ENCODE data around the gene SLC9A9. TPM values are rescaled to one million over a fixed set of nuclear protein-coding genes. Genes with fewer than 3 reads are reported as not detected.

SLC9A9 gene
- total and polyA plus RNA-seq, 10 of the 15 experiments (the other 5 are each of a cell fraction or from before 2014, with no cell fraction given), result 3.5 to 14.2 (median 9.3) TPM

- Histone ChIP-seq H3K79me2 (ENCODE audit: control insufficient read depth, insufficient read depth, low read length) (no peaks in the 10 kb centered on the region), H3K4me2 (ENCODE audit: control insufficient read depth, insufficient read depth) (no peak overlapping the region), H3K4me1 (ENCODE audit: control insufficient read depth, insufficient read depth, low read length) (no peaks in the 10 kb centered on the region; the same call in 1 of the 2 replicates), H2AFZ (ENCODE audit: control insufficient read depth, low read depth, low read length) (no peak overlapping the region), H3K27me3 (replicated peaks in 1 of 2; ENCODE audit: control insufficient read depth in 2 of 2, insufficient read depth in 2 of 2, low read length in 1 of 2) (no peaks in the 10 kb centered on the region), H3K9ac (ENCODE audit: control insufficient read depth, insufficient read depth, low read length) (no peak overlapping the region), H3K9me3 (replicated peaks; ENCODE audit: control insufficient read depth, insufficient read depth, low read length) (no peaks in the 10 kb centered on the region), H3K4me3 (no peak overlapping the region), H3K36me3 (ENCODE audit: control insufficient read depth in 2 of 2, insufficient read depth in 2 of 2, low read length in 1 of 2) (no peaks in the 10 kb centered on the region), H3K27ac (ENCODE audit: control insufficient read depth, insufficient read depth) (no peak overlapping the region), H4K20me1 (ENCODE audit: control insufficient read depth, insufficient read depth) (no peaks in the 10 kb centered on the region)
- POLR2A ChIA-PET, result no interaction called here
- SMC1A ChIA-PET (ENCODE audit: uncharacterized antibody, unreplicated experiment), result interaction anchor here (2.2 kb wide), 1 partner anchor 243 kb away, joined by 11 read pairs; no protein-coding TSS in a partner anchor
- FAIRE-seq (no peak), DNase-seq (ENCODE audit: low read depth, low spot score) (no peak), ATAC-seq (no peak)
- in situ Hi-C loops (cut with MboI), result no loop called here
- CTCF ChIA-PET, result interaction anchor here (1.6 to 2.7 kb wide), 3 partner anchors 11 to 242 kb away, joined by 4 to 27 read pairs (median 11); no protein-coding TSS in a partner anchor
- BruUV-seq (replicated peaks), result no TSS peak
- intact Hi-C loops (cut with micrococcal nuclease; ENCODE audit: unreplicated experiment), result no loop called here
- TF ChIP-seq, protein P1, sequence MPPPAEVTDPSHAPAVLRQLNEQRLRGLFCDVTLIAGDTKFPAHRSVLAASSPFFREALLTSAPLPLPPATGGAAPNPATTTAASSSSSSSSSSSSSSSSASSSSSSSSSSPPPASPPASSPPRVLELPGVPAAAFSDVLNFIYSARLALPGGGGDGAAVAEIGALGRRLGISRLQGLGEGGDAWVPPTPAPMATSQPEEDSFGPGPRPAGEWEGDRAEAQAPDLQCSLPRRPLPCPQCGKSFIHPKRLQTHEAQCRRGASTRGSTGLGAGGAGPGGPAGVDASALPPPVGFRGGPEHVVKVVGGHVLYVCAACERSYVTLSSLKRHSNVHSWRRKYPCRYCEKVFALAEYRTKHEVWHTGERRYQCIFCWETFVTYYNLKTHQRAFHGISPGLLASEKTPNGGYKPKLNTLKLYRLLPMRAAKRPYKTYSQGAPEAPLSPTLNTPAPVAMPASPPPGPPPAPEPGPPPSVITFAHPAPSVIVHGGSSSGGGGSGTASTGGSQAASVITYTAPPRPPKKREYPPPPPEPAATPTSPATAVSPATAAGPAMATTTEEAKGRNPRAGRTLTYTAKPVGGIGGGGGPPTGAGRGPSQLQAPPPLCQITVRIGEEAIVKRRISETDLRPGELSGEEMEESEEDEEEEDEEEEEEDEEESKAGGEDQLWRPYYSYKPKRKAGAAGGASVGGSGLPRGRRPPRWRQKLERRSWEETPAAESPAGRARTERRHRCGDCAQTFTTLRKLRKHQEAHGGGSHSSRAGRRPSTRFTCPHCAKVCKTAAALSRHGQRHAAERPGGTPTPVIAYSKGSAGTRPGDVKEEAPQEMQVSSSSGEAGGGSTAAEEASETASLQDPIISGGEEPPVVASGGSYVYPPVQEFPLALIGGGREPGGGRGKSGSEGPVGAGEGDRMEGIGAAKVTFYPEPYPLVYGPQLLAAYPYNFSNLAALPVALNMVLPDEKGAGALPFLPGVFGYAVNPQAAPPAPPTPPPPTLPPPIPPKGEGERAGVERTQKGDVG (CRISPR knock-in tag; IDR thresholded peaks at IDR 0.05), result no peak
- TF ChIP-seq ZBTB33 (IDR thresholded peaks at IDR 0.05) (no peak), CBX5 (IDR thresholded peaks at IDR 0.05; ENCODE audit: low read depth) (no peak), BCLAF1 (IDR thresholded peaks at IDR 0.05) (no peak), JUNB (IDR thresholded peaks at IDR 0.05) (no peak)
- TF ChIP-seq, protein P2, sequence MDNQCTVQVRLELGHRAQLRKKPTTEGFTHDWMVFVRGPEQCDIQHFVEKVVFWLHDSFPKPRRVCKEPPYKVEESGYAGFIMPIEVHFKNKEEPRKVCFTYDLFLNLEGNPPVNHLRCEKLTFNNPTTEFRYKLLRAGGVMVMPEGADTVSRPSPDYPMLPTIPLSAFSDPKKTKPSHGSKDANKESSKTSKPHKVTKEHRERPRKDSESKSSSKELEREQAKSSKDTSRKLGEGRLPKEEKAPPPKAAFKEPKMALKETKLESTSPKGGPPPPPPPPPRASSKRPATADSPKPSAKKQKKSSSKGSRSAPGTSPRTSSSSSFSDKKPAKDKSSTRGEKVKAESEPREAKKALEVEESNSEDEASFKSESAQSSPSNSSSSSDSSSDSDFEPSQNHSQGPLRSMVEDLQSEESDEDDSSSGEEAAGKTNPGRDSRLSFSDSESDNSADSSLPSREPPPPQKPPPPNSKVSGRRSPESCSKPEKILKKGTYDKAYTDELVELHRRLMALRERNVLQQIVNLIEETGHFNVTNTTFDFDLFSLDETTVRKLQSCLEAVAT (IDR thresholded peaks at IDR 0.05), result no peak
- TF ChIP-seq, protein P3, sequence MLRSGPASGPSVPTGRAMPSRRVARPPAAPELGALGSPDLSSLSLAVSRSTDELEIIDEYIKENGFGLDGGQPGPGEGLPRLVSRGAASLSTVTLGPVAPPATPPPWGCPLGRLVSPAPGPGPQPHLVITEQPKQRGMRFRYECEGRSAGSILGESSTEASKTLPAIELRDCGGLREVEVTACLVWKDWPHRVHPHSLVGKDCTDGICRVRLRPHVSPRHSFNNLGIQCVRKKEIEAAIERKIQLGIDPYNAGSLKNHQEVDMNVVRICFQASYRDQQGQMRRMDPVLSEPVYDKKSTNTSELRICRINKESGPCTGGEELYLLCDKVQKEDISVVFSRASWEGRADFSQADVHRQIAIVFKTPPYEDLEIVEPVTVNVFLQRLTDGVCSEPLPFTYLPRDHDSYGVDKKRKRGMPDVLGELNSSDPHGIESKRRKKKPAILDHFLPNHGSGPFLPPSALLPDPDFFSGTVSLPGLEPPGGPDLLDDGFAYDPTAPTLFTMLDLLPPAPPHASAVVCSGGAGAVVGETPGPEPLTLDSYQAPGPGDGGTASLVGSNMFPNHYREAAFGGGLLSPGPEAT (IDR thresholded peaks at IDR 0.05; ENCODE audit: low read depth), result no peak
- WGBS (ENCODE audit: insufficient coverage, insufficient replicate concordance, low lambda C conversion rate, missing lambda C conversion rate), result 97% methylated on average over 6 of the region's 6 CpGs
- RAD21 ChIA-PET (ENCODE audit: unreplicated experiment), result interaction anchor here (2.5 kb wide), 1 partner anchor 636 kb away, joined by 8 read pairs; no protein-coding TSS in a partner anchor
Measured at GRCh38 chr3:143676021-143676420, 172.2 kb downstream of the SLC9A9 start.
